AG09309 (cell line): ENCODE measurements around the gene GPX8.

Experiments
- DNase-seq: peaks from one replicate; pipeline ENCODE4 v3.0.0-alpha.2; 2010; ENCODE audit warnings: low read depth
- H3K4me3 ChIP-seq: 2 replicates; pipeline ENCODE4 v1.5.1; 2011; ENCODE audit warnings: mild to moderate bottlenecking, low read depth, low read length, moderate library complexity; ENCODE audit not compliant: control insufficient read depth
- TF ChIP-seq, protein P1 (sequence below): IDR thresholded peaks from 2 replicates; pipeline ENCODE4 v1.5.1; 2011; ENCODE audit warnings: mild to moderate bottlenecking, low read depth, low read length, inconsistent platforms; ENCODE audit not compliant: insufficient read depth, control insufficient read depth; ENCODE audit errors: missing control alignments

GPX8 gene

DNA sequence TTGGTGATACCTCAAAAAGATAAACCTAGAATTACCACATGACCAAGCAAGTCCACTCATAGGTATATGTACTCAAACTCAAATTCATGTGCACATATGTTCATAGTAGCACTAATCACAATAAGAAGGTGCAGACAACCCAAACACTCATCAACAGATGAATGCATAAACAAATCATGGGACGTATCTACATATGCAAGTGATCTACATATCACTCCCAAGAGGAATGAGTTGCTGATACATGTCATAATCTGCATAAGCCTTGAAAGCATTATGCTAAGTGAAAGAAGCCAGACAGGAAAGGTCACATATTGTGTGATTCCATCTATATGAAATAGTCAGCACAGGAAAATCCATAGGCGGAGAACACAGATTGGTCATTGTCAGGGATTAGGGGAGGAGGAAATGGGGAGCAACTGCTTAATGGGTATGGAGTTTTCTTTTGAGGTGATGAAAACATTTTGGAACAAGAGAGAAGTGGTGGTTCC is 10.6 kb upstream of the GPX8 start:
- H3K4me3 ChIP-seq, result no peak overlapping the region
- DNase-seq, result no peak
- TF ChIP-seq, protein P1, sequence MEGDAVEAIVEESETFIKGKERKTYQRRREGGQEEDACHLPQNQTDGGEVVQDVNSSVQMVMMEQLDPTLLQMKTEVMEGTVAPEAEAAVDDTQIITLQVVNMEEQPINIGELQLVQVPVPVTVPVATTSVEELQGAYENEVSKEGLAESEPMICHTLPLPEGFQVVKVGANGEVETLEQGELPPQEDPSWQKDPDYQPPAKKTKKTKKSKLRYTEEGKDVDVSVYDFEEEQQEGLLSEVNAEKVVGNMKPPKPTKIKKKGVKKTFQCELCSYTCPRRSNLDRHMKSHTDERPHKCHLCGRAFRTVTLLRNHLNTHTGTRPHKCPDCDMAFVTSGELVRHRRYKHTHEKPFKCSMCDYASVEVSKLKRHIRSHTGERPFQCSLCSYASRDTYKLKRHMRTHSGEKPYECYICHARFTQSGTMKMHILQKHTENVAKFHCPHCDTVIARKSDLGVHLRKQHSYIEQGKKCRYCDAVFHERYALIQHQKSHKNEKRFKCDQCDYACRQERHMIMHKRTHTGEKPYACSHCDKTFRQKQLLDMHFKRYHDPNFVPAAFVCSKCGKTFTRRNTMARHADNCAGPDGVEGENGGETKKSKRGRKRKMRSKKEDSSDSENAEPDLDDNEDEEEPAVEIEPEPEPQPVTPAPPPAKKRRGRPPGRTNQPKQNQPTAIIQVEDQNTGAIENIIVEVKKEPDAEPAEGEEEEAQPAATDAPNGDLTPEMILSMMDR, result no peak

DNA sequence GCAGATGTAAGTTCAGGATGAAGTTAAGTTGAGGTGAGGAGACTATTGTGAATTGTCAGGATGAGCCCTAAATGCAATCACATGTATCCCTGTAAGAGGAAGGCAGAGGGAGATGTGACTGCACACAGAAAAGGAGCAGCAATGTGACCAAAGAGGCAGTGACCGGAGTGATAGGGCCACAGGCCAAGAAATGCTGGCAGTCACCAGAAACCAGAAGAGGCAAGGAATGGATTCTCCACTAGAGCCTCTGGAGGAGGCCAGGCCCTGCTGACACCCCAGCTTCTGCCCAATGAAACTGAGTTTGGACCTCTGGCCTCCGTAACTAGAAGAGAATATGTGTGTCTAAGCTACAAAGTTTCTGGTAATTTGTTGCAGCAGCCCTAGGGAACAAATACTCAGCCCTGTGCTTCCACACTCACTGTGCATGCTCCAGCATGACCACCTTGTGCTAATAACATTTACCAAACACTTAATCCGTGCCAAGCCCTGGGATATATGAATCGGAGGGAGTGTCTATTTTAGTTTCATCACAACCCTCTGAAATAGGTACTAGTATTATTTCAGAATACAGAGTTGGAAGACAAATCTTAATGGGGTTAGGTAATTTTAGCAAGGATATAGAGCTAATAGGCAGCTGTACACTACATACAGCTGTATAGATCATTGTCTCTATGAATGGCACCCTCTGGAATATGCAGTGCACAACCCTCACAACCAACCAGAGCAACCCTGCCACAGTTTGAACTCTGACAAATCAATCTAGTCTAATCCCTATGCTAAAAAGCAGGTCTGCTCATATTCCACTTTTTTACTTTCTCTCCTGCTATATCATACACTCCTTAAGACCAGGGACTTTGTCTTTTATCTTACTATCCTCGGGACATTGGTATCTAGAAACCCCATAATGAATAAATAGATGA is 7.8 kb upstream of the GPX8 start:
- TF ChIP-seq, protein P1, result no peak
- peak; percentile 67 for DNase-seq
- no peak overlapping the region for H3K4me3 ChIP-seq

DNA sequence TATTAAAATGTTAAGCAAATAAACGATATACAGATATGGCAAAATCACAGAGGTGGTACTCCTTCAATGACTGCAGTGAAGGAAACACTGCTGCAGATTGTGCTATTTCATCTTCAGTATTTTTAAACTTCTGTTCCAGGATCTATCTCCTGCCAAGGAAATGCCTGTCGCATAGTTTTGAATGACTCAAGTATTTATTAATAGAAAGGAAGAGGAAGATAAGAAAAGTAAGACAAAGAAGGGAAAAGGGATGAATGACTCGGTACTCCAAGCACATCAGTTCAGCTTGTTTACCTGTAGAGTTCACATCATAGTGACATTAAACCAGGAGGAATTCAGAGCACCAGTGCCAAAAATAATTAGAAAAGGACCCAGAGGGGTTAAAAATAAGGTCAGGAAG is 5.1 kb upstream of the GPX8 start:
- TF ChIP-seq, protein P1, result no peak
- H3K4me3 ChIP-seq, result no peak overlapping the region
- peak; percentile 29 for DNase-seq

DNA sequence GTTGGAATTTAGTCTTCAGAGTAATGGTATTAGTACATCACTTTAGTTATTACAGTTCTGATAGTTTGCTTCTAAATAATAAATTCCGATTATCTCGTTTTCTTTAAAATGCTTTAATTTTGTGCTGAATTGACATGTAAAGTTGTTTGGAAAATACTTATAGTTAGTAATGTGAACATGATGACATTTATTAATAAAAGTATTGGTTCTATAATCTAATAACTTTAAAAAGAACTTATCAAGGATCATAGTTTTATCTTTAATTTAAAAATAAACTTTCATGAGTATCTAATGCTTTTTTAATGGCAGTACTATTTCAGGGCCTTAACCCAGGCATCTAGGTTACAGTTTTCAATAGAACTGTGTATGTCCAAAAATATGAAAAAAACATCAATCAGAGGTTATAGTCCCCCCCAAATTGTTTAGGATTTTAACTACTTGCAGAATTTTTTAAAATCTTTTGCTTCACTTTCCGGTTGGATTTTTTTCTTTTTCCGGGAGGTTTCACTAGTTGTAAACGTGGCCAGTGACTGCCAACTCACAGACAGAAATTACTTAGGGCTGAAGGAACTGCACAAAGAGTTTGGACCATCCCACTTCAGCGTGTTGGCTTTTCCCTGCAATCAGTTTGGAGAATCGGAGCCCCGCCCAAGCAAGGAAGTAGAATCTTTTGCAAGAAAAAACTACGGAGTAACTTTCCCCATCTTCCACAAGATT is 680 bp downstream of the GPX8 start:
- H3K4me3 ChIP-seq, result peak overlapping the region; percentile 51
- DNase-seq, result peak; percentile 90
- TF ChIP-seq, protein P1, result no peak

DNA sequence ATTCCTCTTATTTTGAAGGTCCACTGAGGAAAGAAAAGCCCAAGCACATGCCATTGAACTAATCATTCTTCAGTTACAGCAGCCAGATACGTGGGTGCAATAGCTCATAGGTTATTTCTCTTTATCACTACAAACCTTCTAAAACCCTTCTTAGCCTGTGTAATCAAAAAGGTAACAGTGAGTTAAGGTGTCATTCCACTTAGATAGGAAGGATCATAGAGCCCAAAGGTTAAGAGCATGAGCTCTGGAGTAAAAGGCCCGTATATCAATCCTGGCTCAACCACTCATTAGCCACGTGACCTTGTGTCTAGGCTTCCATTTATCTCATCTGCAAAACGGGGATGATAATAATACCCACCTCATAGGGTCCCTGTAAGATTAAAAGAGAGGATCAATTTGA is 2.7 kb downstream of the GPX8 start:
- H3K4me3 ChIP-seq, result no peak overlapping the region
- TF ChIP-seq, protein P1, result no peak
- no peak for DNase-seq

DNA sequence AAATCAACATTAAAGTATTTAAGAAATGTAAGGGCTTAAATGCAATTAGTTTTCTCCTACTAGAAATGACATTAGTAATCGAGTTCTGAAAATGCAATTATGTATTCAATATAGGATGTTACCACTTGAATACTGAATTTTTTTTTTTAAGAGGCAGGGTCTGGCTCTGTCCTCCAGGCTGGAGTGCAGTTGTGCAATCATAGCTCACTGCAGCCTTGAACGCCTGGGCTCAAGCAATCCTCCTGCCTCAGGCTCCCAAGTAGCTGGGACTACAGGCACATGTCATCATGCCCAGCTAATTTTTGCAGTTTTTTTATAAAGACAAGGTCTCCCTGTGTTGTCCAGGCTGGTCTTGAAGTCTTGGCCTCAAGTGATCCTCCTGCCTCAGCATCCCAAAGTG is 11.5 kb downstream of the GPX8 start:
- no peak overlapping the region for H3K4me3 ChIP-seq
- DNase-seq, result no peak
- TF ChIP-seq, protein P1, result no peak
